Bronchial smooth muscle cell (primary cell): ENCODE measurements around the gene CDC73. TPM values are rescaled to one million over a fixed set of nuclear protein-coding genes. Genes with fewer than 3 reads are reported as not detected.

Source experiments
- total RNA-seq: library from RNA; depleted of rRNA; stranded (reverse); fragments of >200 nt; gene quantifications from 2 replicates; pipeline ENCODE4 v1.2.1, GENCODE V29; 2014

Gene CDC73
- total RNA-seq: 15.3 and 18.6 TPM in 2 replicates

GRCh38 chr1:193121616-193122593, at the start of gene CDC73:
TSS of gene CDC73 (plus strand) at chr1:193122031. CDS start at chr1:193122201, 170 bp downstream.

GRCh38 chr1:193104907-193105820, 16.7 kb upstream of the CDC73 start, which contains the start of gene GLRX2:
TSS of gene GLRX2 (minus strand) at chr1:193105414. CDS start at chr1:193105382, 32 bp downstream.

GRCh38 chr1:193185901-193186731, 64.3 kb downstream of the CDC73 start, which contains the start of gene B3GALT2:
TSS of gene B3GALT2 (minus strand) at chr1:193186613. CDS start at chr1:193181562, 5,051 bp downstream.

Other genes with a start within 250 kb of the CDC73 start
- gene UCHL5, start 62.7 kb upstream of the CDC73 start, total RNA-seq: 21.4 and 25.8 TPM in 2 replicates
- gene RO60, start 62.4 kb upstream of the CDC73 start, total RNA-seq: 87.8 and 94.3 TPM in 2 replicates
- 11.7 and 14.7 TPM in 2 replicates for gene GLRX2, start 16.6 kb upstream of the CDC73 start, total RNA-seq
- 0.32 TPM in 1 of 2 replicates, not detected in the other for gene B3GALT2, start 64.6 kb downstream of the CDC73 start, total RNA-seq